GM12878 (cell line): ENCODE measurements around the gene PITPNM1. TPM values are rescaled to one million over a fixed set of nuclear protein-coding genes. Genes with fewer than 3 reads are reported as not detected.

Experiments used
- ATAC-seq: fragments of 200-7000 bp; cut with Tn5 transposase; 3 replicates; pipeline ENCODE4 v1.9.1; 2020; ENCODE audit warnings: mild to moderate bottlenecking, moderate library complexity
- BruUV-seq: library from RNA; stranded (reverse); fragments of 400-500 nt; replicated peaks from 2 replicates; lab custom pipeline; 2021; lab: Mats Ljungman, UMichigan
- CTCF ChIA-PET: fragments of 300-600 bp; sonication (Branson Sonifier 250); formaldehyde crosslinking; extraction: SDS; loops from one replicate; lab custom pipeline; 2021; ENCODE audit warnings: inconsistent platforms; lab: Yijun Ruan, JAX
- POLR2A ChIA-PET: fragments of 350-600 bp; formaldehyde crosslinking; extraction: SDS; loops from one replicate; lab custom pipeline; 2021; ENCODE audit warnings: inconsistent platforms; lab: Charles Lee
- RAD21 ChIA-PET: fragments of 300-600 bp; sonication (Branson Sonifier 250); formaldehyde crosslinking; loops from one replicate; lab custom pipeline; 2023; ENCODE audit warnings: antibody characterized with exemption; ENCODE audit not compliant: unreplicated experiment; lab: Charles Lee
- SMC1A ChIA-PET: fragments of 300-600 bp; sonication (Branson Sonifier 250); formaldehyde crosslinking; loops from one replicate; lab custom pipeline; 2023; ENCODE audit not compliant: unreplicated experiment, uncharacterized antibody; lab: Charles Lee
- DNase-seq: peaks from one replicate; pipeline ENCODE4 v3.0.0-alpha.2; 2011; ENCODE audit warnings: low read depth, low spot score
- FAIRE-seq: peaks from 3 replicates; lab custom pipeline; 2011; peaks lifted over from hg19 to GRCh38; lab: Jason Lieb, UNC
- H2AFZ ChIP-seq: 2 replicates; pipeline ENCODE4 v1.6.0; 2011; ENCODE audit warnings: low read depth, low read length, control low read depth; ENCODE audit not compliant: control insufficient read depth
- H3K27ac ChIP-seq: 2 replicates; pipeline ENCODE4 v1.5.1; 2011; ENCODE audit warnings: control low read depth; ENCODE audit not compliant: control insufficient read depth, insufficient read depth
- H3K27me3 ChIP-seq, 2 experiments: replicated peaks in 1 of 2; 2 replicates each; pipeline versions ENCODE4 v1.6.0 to v1.6.1; 2011; ENCODE audit warnings: low read length in 1 of 2; ENCODE audit not compliant: control insufficient read depth in 2 of 2, insufficient read depth in 2 of 2
- H3K36me3 ChIP-seq, 2 experiments: 2 replicates each; pipeline ENCODE4 v1.5.1; 2011; ENCODE audit warnings: low read length in 1 of 2; ENCODE audit not compliant: control insufficient read depth in 2 of 2, insufficient read depth in 2 of 2
- H3K4me1 ChIP-seq: 2 replicates; pipeline ENCODE4 v1.6.1; 2011; ENCODE audit warnings: mild to moderate bottlenecking, low read length, moderate library complexity, mixed read lengths; ENCODE audit not compliant: control insufficient read depth, insufficient read depth
- H3K4me2 ChIP-seq: 2 replicates; pipeline ENCODE4 v1.6.0; 2011; ENCODE audit warnings: control low read depth; ENCODE audit not compliant: control insufficient read depth, insufficient read depth
- H3K4me3 ChIP-seq: fragments of 200-600 bp; sonication (generic); 2 replicates; pipeline ENCODE4 v1.5.1; 2016
- H3K79me2 ChIP-seq: 2 replicates; pipeline ENCODE4 v1.6.0; 2011; ENCODE audit warnings: low read length; ENCODE audit not compliant: control insufficient read depth, insufficient read depth
- H3K9ac ChIP-seq: 2 replicates; pipeline ENCODE4 v1.8.0; 2011; ENCODE audit warnings: low read length, control low read depth, mixed read lengths; ENCODE audit not compliant: control insufficient read depth, insufficient read depth
- H3K9me3 ChIP-seq: replicated peaks from 3 replicates; pipeline ENCODE4 v1.5.1; 2011; ENCODE audit warnings: mild to moderate bottlenecking, low read length; ENCODE audit not compliant: control insufficient read depth, insufficient read depth
- H4K20me1 ChIP-seq: 2 replicates; pipeline ENCODE4 v1.6.0; 2011; ENCODE audit not compliant: control insufficient read depth, insufficient read depth
- ATF3 ChIP-seq: IDR thresholded peaks from 2 replicates; pipeline ENCODE4 v1.6.1; 2011; ENCODE audit warnings: low read depth, mild to moderate bottlenecking, low read length, moderate library complexity, borderline replicate concordance; ENCODE audit errors: extremely low read depth
- BACH1 ChIP-seq: fragments of 450-650 bp; IDR thresholded peaks from 2 replicates; pipeline ENCODE4 v1.6.1; 2017; ENCODE audit warnings: mild to moderate bottlenecking, borderline replicate concordance
- MTA3 ChIP-seq: IDR thresholded peaks from 2 replicates; pipeline ENCODE4 v1.6.1; 2012; ENCODE audit warnings: low read length, inconsistent platforms, borderline replicate concordance
- MYB ChIP-seq: fragments of 150-350 bp; IDR thresholded peaks from 2 replicates; pipeline ENCODE4 v1.6.1; 2014; ENCODE audit warnings: mild to moderate bottlenecking, low read depth, low read length, borderline replicate concordance
- REST ChIP-seq: IDR thresholded peaks from 2 replicates; pipeline ENCODE4 v1.6.1; 2012; ENCODE audit warnings: mild to moderate bottlenecking, low read depth, low read length
- RUNX3 ChIP-seq: IDR thresholded peaks from 2 replicates; pipeline ENCODE4 v1.6.1; 2012; ENCODE audit warnings: low read length, inconsistent platforms
- ZNF592 ChIP-seq: fragments of 450-650 bp; IDR thresholded peaks from 2 replicates; pipeline ENCODE4 v1.6.1; 2017; ENCODE audit warnings: mild to moderate bottlenecking, moderate library complexity
- ZZZ3 ChIP-seq: IDR thresholded peaks from 2 replicates; pipeline ENCODE4 v1.6.1; 2011; ENCODE audit warnings: low read depth; ENCODE audit not compliant: control insufficient read depth, insufficient read length
- WGBS: methylation state at CpG from one replicate; pipeline ENCODE4 v1.1.6; 2016; ENCODE audit warnings: low lambda C conversion rate; ENCODE audit not compliant: insufficient replicate concordance, insufficient coverage; ENCODE audit errors: missing lambda C conversion rate; 5-methylcytosine and 5-hydroxymethylcytosine counted together
- in situ Hi-C: fragments of 300-500 bp; cut with MboI; formaldehyde crosslinking; loops from 9 replicates; pipeline ENCODE4 v1.14.3; 2018; ENCODE audit warnings: mixed read lengths
- intact Hi-C: fragments of 100-400 bp; cut with micrococcal nuclease; formaldehyde crosslinking; loops from one replicate; pipeline ENCODE4 v1.14.2; 2022; ENCODE audit not compliant: unreplicated experiment
- polyA plus RNA-seq, 11 experiments: library from polyadenylated mRNA; depleted of rRNA in 4 of 11; unstranded in 6 of 11; stranded (reverse) in 5 of 11; fragments of >200 nt; fragmentation: Nextera tagmentation in 4 of 11; fragmentation: Illumina TruSeq in 1 of 11; extraction: Ambion mirVana in 4 of 11; extraction: Trizol in 1 of 11; gene quantifications; 1 replicate in 1 of 11; 2 replicates in 10 of 11; pipeline versions ENCODE4 v1.2.1 to v1.2.3, GENCODE V29; 2011 to 2016; ENCODE audit warnings: inconsistent platforms in 2 of 11, missing spikeins in 2 of 11, low read depth in 1 of 11
- total RNA-seq, 4 experiments: library from RNA; depleted of rRNA in 3 of 4; stranded (reverse); fragments of >200 nt in 3 of 4; fragmentation: Illumina TruSeq in 1 of 4; extraction: Trizol in 1 of 4; gene quantifications; 2 replicates each; pipeline versions ENCODE4 v1.2.1 to v1.2.3, GENCODE V29; 2013 to 2021
- TF ChIP-seq, protein P1 (sequence below): IDR thresholded peaks from 2 replicates; pipeline ENCODE4 v1.6.1; 2012; ENCODE audit warnings: low read depth, low read length, improper control_type of control experiment
- TF ChIP-seq, protein P2 (sequence below): fragments of 450-650 bp; IDR thresholded peaks from 2 replicates; pipeline ENCODE4 v1.6.1; 2016; ENCODE audit warnings: mild to moderate bottlenecking, moderate library complexity, borderline replicate concordance

PITPNM1 gene
- total and polyA plus RNA-seq, 10 of the 15 experiments (the other 5 are each of a cell fraction or from before 2014, with no cell fraction given): 0.11 to 56.8 (median 16.5) TPM

DNA sequence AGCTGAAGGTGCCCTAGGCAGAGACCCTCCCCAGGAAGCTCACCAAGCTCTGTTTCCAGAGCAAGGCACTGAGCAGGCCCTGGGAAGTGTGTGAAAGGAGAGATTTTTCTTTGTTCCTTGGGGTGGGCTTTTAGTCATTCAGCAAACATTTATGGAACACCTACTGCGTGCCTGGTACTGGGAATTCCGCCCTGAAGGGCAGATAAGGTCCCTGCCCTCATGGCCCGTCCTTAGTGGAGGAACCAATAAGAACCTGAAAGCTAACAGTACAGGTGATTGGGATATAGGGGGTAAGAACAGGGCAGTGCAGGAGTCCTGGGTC is 40.0 kb downstream of the PITPNM1 start:
- RAD21 ChIA-PET: interaction anchor here (0.5 to 5.5 kb wide), 12 partner anchors 18 to 114 kb away, joined by 3 to 72 read pairs (median 4); partner anchors contain the start of genes AIP, PPP1CA, PTPRCAP and TBC1D10C
- WGBS: 0% methylated on average over 3 of the region's 3 CpGs
- no peak for ATAC-seq
- Histone ChIP-seq H3K27ac (peak overlapping the region; percentile 93), H4K20me1 (no peaks in the 10 kb centered on the region), H3K4me2 (peak overlapping the region; percentile 100), H3K79me2 (peaks cover 14% of the 10 kb centered on the region), H3K9ac (peak overlapping the region; percentile 95), H2AFZ (no peak overlapping the region), H3K36me3 (no peaks in the 10 kb centered on the region; a peak in 1 of 4 replicates), H3K4me1 (peaks cover 37% of the 10 kb centered on the region), H3K27me3 (no peaks in the 10 kb centered on the region), H3K4me3 (peak overlapping the region; percentile 97), H3K9me3 (no peaks in the 10 kb centered on the region)
- CTCF ChIA-PET: interaction anchor here (0.9 to 5.1 kb wide), 6 partner anchors 18 to 149 kb away, joined by 3 to 36 read pairs (median 4); partner anchors contain the start of genes AIP, PPP1CA and PTPRCAP
- in situ Hi-C loops: no loop called here
- intact Hi-C loops: no loop called here
- BruUV-seq: TSS peak; percentile 87
- DNase-seq: no peak
- no peak for FAIRE-seq
- SMC1A ChIA-PET: interaction anchor here (0.9 to 5.2 kb wide), 5 partner anchors 18 to 62 kb away, joined by 3 to 46 read pairs (median 13); partner anchors contain the start of genes AIP, PPP1CA, PTPRCAP and TBC1D10C
- POLR2A ChIA-PET: interaction anchor here (0.6 to 8.1 kb wide), 12 partner anchors 18 to 883 kb away, joined by 3 to 78 read pairs (median 5); partner anchors contain the start of genes AIP, PPP1CA, PTPRCAP and RAD9A
- TF ChIP-seq ZZZ3 (no peak), REST (no peak), RUNX3 (no peak), ATF3 (no peak), ZNF592 (no peak), BACH1 (no peak), MYB (no peak), MTA3 (no peak)
- TF ChIP-seq, protein P1, sequence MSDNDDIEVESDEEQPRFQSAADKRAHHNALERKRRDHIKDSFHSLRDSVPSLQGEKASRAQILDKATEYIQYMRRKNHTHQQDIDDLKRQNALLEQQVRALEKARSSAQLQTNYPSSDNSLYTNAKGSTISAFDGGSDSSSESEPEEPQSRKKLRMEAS: no peak
- TF ChIP-seq, protein P2, sequence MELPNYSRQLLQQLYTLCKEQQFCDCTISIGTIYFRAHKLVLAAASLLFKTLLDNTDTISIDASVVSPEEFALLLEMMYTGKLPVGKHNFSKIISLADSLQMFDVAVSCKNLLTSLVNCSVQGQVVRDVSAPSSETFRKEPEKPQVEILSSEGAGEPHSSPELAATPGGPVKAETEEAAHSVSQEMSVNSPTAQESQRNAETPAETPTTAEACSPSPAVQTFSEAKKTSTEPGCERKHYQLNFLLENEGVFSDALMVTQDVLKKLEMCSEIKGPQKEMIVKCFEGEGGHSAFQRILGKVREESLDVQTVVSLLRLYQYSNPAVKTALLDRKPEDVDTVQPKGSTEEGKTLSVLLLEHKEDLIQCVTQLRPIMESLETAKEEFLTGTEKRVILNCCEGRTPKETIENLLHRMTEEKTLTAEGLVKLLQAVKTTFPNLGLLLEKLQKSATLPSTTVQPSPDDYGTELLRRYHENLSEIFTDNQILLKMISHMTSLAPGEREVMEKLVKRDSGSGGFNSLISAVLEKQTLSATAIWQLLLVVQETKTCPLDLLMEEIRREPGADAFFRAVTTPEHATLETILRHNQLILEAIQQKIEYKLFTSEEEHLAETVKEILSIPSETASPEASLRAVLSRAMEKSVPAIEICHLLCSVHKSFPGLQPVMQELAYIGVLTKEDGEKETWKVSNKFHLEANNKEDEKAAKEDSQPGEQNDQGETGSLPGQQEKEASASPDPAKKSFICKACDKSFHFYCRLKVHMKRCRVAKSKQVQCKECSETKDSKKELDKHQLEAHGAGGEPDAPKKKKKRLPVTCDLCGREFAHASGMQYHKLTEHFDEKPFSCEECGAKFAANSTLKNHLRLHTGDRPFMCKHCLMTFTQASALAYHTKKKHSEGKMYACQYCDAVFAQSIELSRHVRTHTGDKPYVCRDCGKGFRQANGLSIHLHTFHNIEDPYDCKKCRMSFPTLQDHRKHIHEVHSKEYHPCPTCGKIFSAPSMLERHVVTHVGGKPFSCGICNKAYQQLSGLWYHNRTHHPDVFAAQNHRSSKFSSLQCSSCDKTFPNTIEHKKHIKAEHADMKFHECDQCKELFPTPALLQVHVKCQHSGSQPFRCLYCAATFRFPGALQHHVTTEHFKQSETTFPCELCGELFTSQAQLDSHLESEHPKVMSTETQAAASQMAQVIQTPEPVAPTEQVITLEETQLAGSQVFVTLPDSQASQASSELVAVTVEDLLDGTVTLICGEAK: no peak
